Keratinocyte (primary cell): ENCODE results near the gene OTOF. TPM values are rescaled to one million over a fixed set of nuclear protein-coding genes. Genes with fewer than 3 reads are reported as not detected.

ENCODE experiments used
- DNase-seq: peaks from one replicate; pipeline ENCODE4 v3.0.0-alpha.2; 2011; ENCODE audit warnings: low read depth, missing footprints, low spot score
- FAIRE-seq: peaks from 2 replicates; lab custom pipeline; 2011; peaks lifted over from hg19 to GRCh38; lab: Jason Lieb, UNC
- H2AFZ ChIP-seq: 2 replicates; pipeline ENCODE4 v1.6.0; 2012; ENCODE audit warnings: low read length, control low read depth, inconsistent platforms; ENCODE audit not compliant: control insufficient read depth
- H3K27ac ChIP-seq: 2 replicates; pipeline ENCODE4 v1.5.1; 2011; ENCODE audit warnings: low read length; ENCODE audit not compliant: control insufficient read depth, insufficient read depth
- H3K27me3 ChIP-seq: 3 replicates; pipeline ENCODE4 v1.6.0; 2011; ENCODE audit warnings: low read length; ENCODE audit not compliant: control insufficient read depth, insufficient read depth; ENCODE audit errors: extremely low read depth
- H3K36me3 ChIP-seq, 2 experiments: 2 replicates in 1 of 2; 3 replicates in 1 of 2; pipeline ENCODE4 v1.5.1; 2011; ENCODE audit warnings: low read length in 2 of 2, mild to moderate bottlenecking in 1 of 2; ENCODE audit not compliant: control insufficient read depth in 2 of 2, insufficient read depth in 2 of 2; ENCODE audit errors: extremely low read depth in 1 of 2
- H3K4me1 ChIP-seq: 3 replicates; pipeline ENCODE4 v1.5.1; 2011; ENCODE audit warnings: low read length; ENCODE audit not compliant: control insufficient read depth, insufficient read depth; ENCODE audit errors: extremely low read depth
- H3K4me2 ChIP-seq: 3 replicates; pipeline ENCODE4 v1.6.0; 2011; ENCODE audit warnings: low read depth, low read length; ENCODE audit not compliant: control insufficient read depth, insufficient read depth; ENCODE audit errors: extremely low read depth
- H3K4me3 ChIP-seq, 3 experiments: fragments of 200-600 bp in 1 of 3; sonication (generic) in 1 of 3; 2 replicates in 2 of 3; 3 replicates in 1 of 3; pipeline ENCODE4 v1.5.1; 2011 to 2016; ENCODE audit warnings: low read length in 3 of 3, mild to moderate bottlenecking in 3 of 3, control low read depth in 2 of 3, inconsistent platforms in 1 of 3, low read depth in 1 of 3, mixed read lengths in 1 of 3, mixed run types in 1 of 3, moderate library complexity in 1 of 3; ENCODE audit not compliant: control insufficient read depth in 2 of 3, insufficient read depth in 2 of 3; ENCODE audit errors: extremely low read depth in 1 of 3
- H3K79me2 ChIP-seq: 2 replicates; pipeline ENCODE4 v1.6.0; 2012; ENCODE audit warnings: low read length; ENCODE audit not compliant: control insufficient read depth, insufficient read depth
- H3K9ac ChIP-seq: 3 replicates; pipeline ENCODE4 v1.6.0; 2011; ENCODE audit warnings: low read length; ENCODE audit not compliant: control insufficient read depth, insufficient read depth; ENCODE audit errors: extremely low read depth
- H3K9me1 ChIP-seq: 3 replicates; pipeline ENCODE4 v1.6.0; 2011; ENCODE audit warnings: low read length; ENCODE audit not compliant: control insufficient read depth, insufficient read depth; ENCODE audit errors: extremely low read depth
- H3K9me3 ChIP-seq: 2 replicates; pipeline ENCODE4 v1.5.1; 2012; ENCODE audit warnings: low read depth, low read length; ENCODE audit not compliant: control insufficient read depth
- H4K20me1 ChIP-seq: 3 replicates; pipeline ENCODE4 v1.6.0; 2011; ENCODE audit warnings: low read length; ENCODE audit not compliant: control insufficient read depth, insufficient read depth; ENCODE audit errors: extremely low read depth
- EZH2 ChIP-seq: IDR thresholded peaks from one replicate; pipeline ENCODE4 v1.6.1; 2012; ENCODE audit warnings: inconsistent platforms, mild to moderate bottlenecking, low read length, moderate library complexity
- dilution Hi-C: fragments of 300-500 bp; cut with MboI; formaldehyde crosslinking; loops from one replicate; pipeline ENCODE4 v1.7.0; 2020; ENCODE audit warnings: low sequenced_read_pairs; ENCODE audit not compliant: extremely low pct_ligation_motif_present
- polyA plus RNA-seq, 5 experiments: library from polyadenylated mRNA; depleted of rRNA in 3 of 5; stranded (reverse) in 3 of 5; stranded (forward) in 1 of 5; unstranded in 1 of 5; fragments of >200 nt; gene quantifications; 1 replicate in 1 of 5; 2 replicates in 3 of 5; 3 replicates in 1 of 5; pipeline versions ENCODE4 v1.2.1 to v1.2.3, GENCODE V29; 2011 to 2012; ENCODE audit warnings: missing spikeins in 2 of 5, low read depth in 1 of 5, low replicate concordance in 1 of 5
- TF ChIP-seq, protein P1 (sequence below), 3 experiments: IDR thresholded peaks in 1 of 3; conservative IDR thresholded peaks in 1 of 3; optimal IDR thresholded peaks in 1 of 3; 2 replicates in 2 of 3; 3 replicates in 1 of 3; pipeline versions ENCODE3 to v1.5.1; 2011; ENCODE audit warnings: low read length in 3 of 3, mild to moderate bottlenecking in 3 of 3, moderate library complexity in 2 of 3, control low read depth in 1 of 3, inconsistent platforms in 1 of 3; ENCODE audit not compliant: insufficient read depth in 2 of 3; ENCODE audit errors: extremely low read depth in 1 of 3

Gene OTOF
- polyA plus RNA-seq, 1 donor (not counting 4 experiments of a cell fraction or from before 2014, with no cell fraction given): not detected

DNA sequence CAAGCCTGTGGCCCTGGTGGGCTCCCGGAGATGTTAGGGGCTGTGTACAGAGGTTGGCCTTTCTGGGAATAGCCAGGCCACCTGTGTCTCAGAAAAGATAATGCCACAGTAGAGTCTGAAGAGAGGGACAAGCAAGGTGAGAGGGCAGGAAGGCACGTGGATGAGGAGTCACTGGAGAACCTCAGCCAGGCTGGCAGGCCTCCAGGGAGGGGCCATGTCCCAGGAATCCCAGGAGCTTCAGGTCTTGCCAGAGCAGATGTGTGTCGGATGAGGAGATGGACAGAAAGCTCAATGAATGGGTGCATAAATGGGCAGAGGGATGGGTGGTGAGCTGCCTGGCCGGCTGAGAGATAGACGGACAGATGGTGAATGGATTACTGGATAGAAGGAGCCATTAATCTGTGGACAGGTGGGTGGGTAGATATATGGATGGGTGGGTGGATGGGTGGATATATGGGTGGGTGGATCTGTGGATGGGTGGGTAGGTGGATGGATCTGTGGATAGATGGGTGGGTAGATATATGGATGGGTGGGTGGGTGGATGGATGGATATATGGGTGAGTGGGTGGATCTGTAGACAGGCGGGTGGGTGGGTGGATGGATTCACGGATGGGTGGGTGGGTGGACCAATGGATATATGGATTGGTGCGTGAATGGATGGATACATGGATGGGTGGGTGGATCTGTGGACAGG lies 7.9 kb upstream of the OTOF start:
- dilution Hi-C loops: no loop called here
- Histone ChIP-seq H2AFZ (no peak overlapping the region), H3K4me3 (no peak overlapping the region), H3K9me3 (no peaks in the 10 kb centered on the region), H4K20me1 (no peaks in the 10 kb centered on the region), H3K79me2 (no peaks in the 10 kb centered on the region), H3K27ac (no peak overlapping the region), H3K9ac (no peak overlapping the region), H3K9me1 (no peaks in the 10 kb centered on the region), H3K27me3 (peaks cover 14% of the 10 kb centered on the region), H3K4me2 (no peak overlapping the region), H3K4me1 (no peaks in the 10 kb centered on the region), H3K36me3 (no peaks in the 10 kb centered on the region)
- DNase-seq: no peak
- TF ChIP-seq EZH2: no peak
- TF ChIP-seq, protein P1, sequence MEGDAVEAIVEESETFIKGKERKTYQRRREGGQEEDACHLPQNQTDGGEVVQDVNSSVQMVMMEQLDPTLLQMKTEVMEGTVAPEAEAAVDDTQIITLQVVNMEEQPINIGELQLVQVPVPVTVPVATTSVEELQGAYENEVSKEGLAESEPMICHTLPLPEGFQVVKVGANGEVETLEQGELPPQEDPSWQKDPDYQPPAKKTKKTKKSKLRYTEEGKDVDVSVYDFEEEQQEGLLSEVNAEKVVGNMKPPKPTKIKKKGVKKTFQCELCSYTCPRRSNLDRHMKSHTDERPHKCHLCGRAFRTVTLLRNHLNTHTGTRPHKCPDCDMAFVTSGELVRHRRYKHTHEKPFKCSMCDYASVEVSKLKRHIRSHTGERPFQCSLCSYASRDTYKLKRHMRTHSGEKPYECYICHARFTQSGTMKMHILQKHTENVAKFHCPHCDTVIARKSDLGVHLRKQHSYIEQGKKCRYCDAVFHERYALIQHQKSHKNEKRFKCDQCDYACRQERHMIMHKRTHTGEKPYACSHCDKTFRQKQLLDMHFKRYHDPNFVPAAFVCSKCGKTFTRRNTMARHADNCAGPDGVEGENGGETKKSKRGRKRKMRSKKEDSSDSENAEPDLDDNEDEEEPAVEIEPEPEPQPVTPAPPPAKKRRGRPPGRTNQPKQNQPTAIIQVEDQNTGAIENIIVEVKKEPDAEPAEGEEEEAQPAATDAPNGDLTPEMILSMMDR (optimal IDR thresholded peaks at IDR 0.05 in 1 of 3, IDR thresholded peaks at IDR 0.05 in 1 of 3, conservative IDR thresholded peaks at IDR 0.05 in 1 of 3; ENCODE audit: extremely low read depth in 1 of 3, insufficient read depth in 2 of 3, low read length in 3 of 3): no peak
- no peak for FAIRE-seq

GRCh38 chr2:26485099-26485498 lies 7.2 kb upstream of the OTOF start:
- dilution Hi-C loops: no loop called here
- no peaks in the 10 kb centered on the region for H4K20me1 ChIP-seq
- DNase-seq: no peak
- no peaks in the 10 kb centered on the region for H3K9me1 ChIP-seq
- H3K27ac ChIP-seq: no peak overlapping the region
- H3K9ac ChIP-seq: no peak overlapping the region
- no peaks in the 10 kb centered on the region for H3K4me1 ChIP-seq
- H3K4me2 ChIP-seq: no peak overlapping the region
- FAIRE-seq: no peak
- no peak overlapping the region for H3K4me3 ChIP-seq
- H3K27me3 ChIP-seq: peaks cover 14% of the 10 kb centered on the region
- TF ChIP-seq EZH2: no peak
- TF ChIP-seq, protein P1 (optimal IDR thresholded peaks at IDR 0.05 in 1 of 3, IDR thresholded peaks at IDR 0.05 in 1 of 3, conservative IDR thresholded peaks at IDR 0.05 in 1 of 3; ENCODE audit: extremely low read depth in 1 of 3, insufficient read depth in 2 of 3, low read length in 3 of 3): no peak
- no peak overlapping the region for H2AFZ ChIP-seq
- H3K79me2 ChIP-seq: no peaks in the 10 kb centered on the region
- H3K36me3 ChIP-seq: no peaks in the 10 kb centered on the region
- H3K9me3 ChIP-seq: no peaks in the 10 kb centered on the region
